DMS 273 (cell line): ENCODE results near the gene CYP4A22.
"Not testable (repeated sequence)": the region's sequence is repeated elsewhere in the genome, so short reads cannot be mapped to it uniquely, and the experiment has no call there.

Source experiments
- DNase-seq: peaks from one replicate; lab custom pipeline; 2025; ENCODE audit not compliant: unreplicated experiment; lab: John Stamatoyannopoulos, UW

Gene CYP4A22

GRCh38 chr1:47184822-47185677, 47.8 kb downstream of the CYP4A22 start:
- no peak for DNase-seq

GRCh38 chr1:47186267-47187185, 49.3 kb downstream of the CYP4A22 start:
- no peak for DNase-seq

DNA sequence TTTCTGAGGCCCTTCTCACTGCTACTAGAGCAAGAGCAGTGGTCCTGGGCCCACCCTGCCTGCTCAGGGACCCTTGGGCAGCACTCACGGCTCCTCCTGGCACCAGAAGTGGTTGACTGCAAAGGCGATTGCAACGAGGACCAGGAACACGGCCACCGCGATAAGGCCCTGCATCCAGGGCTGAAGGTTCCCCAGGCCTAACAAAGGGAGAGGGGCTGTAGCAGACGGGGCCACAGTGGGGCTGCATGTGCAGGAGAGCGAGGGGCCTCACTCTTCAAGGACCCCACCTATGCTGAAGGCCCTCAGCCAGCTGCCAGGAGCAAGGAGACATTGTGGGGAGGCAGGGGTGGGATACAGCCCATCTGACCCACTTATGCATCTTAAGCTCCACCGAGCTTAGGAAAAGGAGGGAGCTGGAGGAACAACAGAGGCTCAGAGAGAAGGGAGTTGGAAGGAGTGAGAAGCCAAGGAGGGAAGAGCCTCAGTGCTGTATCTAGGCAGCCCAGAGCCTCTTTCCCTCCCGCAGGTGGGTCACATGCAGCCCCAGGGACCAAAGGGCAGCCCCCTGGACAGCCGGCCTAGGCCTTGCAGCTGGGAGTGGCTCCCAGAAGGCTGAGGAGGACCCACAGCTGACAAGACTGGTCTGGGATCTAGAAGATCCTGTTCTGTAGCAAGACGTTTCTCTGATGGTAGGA, 50.1 kb downstream of the CYP4A22 start:
- DNase-seq: no peak

DNA sequence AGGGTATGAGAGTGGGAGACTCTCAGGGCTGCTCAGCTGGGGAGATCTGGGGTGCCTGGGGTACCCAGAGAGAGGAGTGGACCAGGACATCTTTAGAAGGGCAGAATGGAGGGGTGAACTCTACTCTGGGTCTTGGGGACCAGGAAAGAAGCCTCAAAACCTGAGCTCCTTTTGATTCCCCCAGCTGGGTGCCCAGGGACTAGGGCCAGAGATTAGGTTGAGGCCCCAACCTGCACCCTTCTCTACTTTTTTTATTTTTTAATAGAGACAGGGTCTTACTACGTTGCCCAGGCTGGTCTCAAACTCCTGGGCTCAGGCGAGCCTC, 50.6 kb downstream of the CYP4A22 start:
- no peak for DNase-seq

DNA sequence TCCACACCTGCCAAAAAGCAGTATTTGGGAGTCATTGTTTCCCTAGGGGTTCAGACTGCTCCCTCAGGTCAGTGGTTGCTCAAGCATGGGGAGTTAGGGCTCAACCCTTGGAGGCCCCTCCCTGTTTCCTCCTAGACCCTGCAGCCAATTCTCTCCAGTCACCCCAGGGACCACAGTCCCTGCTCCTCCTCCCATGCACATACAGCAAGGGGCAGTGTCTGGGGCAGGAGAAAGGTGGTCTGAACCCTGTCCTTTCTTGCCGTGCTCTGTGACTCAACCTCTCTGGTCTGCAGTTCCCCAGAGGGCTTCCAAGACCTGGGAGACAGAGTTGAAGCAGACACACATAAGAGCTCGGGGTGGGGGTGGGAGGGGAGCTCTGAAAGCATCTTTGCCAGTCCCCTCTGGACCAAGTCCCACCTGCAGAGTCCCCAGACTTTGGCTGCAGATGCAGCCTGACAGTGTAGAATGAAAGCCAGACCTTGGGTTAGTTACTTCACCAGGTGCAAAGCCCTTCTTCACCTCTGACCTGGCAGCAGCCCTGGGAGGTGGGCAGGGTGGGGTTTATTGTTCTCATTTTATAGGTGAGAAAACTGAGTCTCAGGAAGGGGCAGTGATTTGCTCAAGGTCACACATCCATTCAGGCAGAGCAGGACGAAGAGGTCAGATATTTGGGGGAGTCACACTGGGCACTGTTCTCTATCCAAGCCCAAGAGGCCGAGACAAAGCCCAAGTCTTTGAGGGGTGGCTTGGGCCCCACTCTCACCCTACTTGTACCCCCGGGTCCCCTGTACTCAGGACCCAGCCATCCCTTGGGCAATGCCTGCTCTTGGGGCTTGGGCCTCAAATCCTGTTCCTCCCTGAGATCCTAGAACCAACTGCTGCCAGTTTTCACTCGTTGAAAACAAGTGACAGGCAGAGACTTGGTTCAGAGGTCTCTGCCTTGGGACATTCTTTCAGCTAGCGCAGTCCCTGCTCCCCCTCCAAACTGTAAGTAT, 51.8 kb downstream of the CYP4A22 start:
- no peak for DNase-seq

DNA sequence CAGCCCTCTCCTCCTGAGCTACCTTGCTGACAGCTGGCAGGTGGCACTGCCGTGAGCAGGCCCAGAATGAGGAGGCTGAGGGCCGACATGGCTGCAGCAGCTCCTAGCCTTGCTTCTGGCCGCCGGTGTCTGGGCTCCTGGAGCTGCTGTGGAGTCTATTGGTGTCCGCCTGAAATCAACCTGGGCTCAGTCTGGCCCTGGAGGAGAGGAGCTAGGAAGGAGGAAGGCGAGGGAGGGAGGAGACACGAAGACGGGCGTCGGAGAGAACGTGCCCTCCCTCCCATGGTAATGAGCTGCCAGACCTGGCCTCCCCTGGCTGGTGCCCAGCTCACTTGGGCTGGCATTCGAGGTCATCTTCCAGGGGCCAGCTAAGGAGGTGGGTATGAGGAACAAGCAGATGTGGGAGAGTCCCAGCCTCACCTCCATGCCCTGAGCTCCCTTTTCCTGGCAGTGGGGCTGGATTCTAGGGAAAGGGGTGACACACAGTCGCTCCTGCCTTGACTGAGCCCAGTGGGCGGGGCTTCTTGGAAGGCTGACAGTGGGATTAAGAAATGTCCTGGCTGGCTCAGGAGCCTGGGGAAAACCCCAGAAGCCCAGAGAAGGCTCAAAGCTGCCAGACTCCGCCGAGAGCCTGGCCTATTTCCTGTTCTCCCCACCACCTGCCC, 52.7 kb downstream of the CYP4A22 start, which contains the start of gene PDZK1IP1:
PDZK1IP1 (minus strand) TSS at position 193 of the 665 bp plus-strand sequence; CDS start at position 89, 104 bp downstream.
- peak; percentile 29 for DNase-seq

- no peak for DNase-seq
Observed at GRCh38 chr1:47190509-47190855, 53.2 kb downstream of the CYP4A22 start.

DNA sequence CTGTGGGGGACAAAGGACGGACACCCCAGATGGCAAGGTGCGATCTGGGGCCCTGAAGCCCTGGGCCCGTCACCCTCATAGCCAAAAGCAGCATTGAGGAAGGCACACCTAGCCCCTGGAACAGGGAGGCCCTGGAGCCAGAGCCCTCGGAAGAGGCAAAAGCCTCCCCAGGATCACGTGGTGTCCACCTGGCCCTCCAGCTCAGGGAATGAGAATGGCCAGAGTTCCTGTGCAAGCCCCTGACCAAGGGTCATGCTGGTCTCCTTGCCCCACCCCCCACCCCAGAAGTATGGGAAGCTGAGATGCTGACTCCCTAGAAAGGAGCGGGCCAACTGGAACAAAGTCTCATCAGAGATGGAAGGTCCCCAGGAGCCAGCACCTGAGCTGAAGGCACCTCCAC, 53.6 kb downstream of the CYP4A22 start:
- DNase-seq: no peak

- DNase-seq: no peak
Observed at GRCh38 chr1:47191940-47192457, 54.8 kb downstream of the CYP4A22 start.

- DNase-seq: peak; percentile 95
Observed at GRCh38 chr1:47192458-47193384, 55.5 kb downstream of the CYP4A22 start.

DNA sequence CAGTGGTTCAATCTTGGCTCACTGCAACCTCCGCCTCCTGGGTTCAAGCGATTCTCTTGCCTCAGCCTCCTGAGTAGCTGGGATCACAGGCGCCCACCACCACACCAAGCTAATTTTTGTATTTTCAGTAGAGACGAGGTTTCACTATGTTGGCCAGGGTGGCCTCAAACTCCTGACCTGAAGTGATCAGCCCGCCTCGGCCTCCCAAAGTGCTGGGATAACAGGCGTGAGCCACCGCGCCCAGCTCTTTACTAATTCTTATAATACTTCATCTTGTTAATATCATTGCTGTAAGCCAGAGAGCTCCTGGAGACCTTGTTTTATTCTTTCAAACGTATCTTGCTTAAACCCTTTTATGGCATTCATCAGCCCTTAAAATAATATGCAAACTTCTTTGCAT, 56.3 kb downstream of the CYP4A22 start:
- not testable (repeated sequence) for DNase-seq

DNA sequence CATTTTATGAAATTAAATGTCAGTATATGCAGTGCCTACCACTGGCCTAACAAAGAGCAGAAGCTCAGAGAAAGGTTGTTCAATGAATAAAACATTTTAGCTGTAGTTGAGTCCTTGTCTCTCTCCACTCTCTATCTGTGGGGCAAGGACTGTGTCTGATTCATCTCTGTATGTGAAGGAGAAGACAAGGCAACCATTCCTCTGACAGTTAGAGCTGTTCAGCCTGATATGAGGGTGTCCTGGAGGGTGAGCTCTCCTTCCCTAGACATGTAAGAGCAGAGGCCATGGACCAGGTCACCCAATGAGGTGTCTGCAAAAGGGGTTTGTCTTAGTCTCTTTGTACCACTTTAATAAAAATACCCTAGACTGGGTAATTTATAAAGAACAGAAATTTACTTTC, 57.1 kb downstream of the CYP4A22 start:
- no peak for DNase-seq

- DNase-seq: not testable (repeated sequence)
Observed at GRCh38 chr1:47195981-47196380, 58.7 kb downstream of the CYP4A22 start.

- peak; percentile 53 for DNase-seq
Observed at GRCh38 chr1:47196622-47197021, 59.4 kb downstream of the CYP4A22 start.

GRCh38 chr1:47198214-47198613, 61.0 kb downstream of the CYP4A22 start:
- DNase-seq: no peak
